GM12875 (cell line): ENCODE measurements around the gene WDR74.
A peak's percentile ranks its signal among the peaks of the same experiment; 100 is the strongest.

Experiments used
- H3K4me3 ChIP-seq: one replicate; pipeline ENCODE4 v1.5.1; 2011; ENCODE audit warnings: low read depth, low read length, control low read depth
- CTCF ChIP-seq: IDR thresholded peaks from 2 replicates; pipeline ENCODE4 v1.5.1; 2011; ENCODE audit warnings: low read depth, mild to moderate bottlenecking, control low read depth, inconsistent platforms, low read length, moderate library complexity, borderline replicate concordance; ENCODE audit not compliant: insufficient read depth

The WDR74 gene

GRCh38 chr11:62811659-62812058, 27.7 kb downstream of the WDR74 start:
- no peak for TF ChIP-seq CTCF
- H3K4me3 ChIP-seq, result no peak overlapping the region

DNA sequence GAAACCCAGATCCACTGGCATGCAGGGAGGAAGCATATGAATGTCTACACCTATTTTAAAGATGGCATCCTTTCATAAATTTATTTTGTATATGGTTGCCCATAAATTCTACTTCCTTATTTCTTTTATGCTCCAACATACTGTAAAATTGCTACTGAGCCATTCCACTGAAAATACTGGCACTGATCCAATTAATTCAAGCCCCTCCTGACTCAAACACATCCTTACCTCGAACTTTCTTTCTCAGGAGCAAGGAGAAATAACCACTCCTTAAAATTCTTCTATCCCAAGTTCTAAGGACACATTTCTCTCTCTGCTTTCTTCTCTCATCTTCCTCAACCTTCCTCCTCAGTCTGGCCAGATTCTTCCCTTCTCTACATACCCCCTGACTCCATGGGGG, 28.6 kb downstream of the WDR74 start:
- no peak overlapping the region for H3K4me3 ChIP-seq
- TF ChIP-seq CTCF, result no peak

DNA sequence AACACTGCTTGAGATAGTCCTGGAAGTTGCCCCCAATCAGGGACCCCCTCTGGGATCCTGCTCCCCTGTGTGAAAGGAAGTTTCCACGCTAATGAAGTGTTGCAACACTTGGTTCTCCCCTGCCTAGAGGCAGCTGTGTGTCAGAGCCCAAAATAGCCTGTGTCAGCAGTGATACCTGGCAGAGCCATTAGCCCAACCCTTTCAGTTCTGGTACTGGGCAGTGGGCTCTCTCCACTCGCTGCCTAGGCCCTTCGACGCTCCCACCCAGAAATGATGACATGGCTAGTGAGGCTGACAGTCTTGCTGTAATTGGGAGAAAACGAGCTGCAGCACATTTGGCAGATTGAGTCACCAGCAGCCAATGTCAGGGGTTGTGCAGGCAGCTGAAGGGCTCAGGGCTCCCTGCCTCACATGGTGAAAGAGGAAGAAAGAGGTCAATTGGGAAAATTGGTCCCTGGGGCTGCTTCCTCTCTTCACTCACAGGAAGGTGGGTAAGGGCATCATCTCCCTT, 32.7 kb downstream of the WDR74 start:
- no peak for TF ChIP-seq CTCF
- H3K4me3 ChIP-seq, result no peak overlapping the region

- TF ChIP-seq CTCF, result no peak
These were observed 33.4 kb downstream of the WDR74 start for GRCh38 chr11:62805961-62806441.

GRCh38 chr11:62805076-62805892, 34.1 kb downstream of the WDR74 start, which contains the start of gene NXF1:
Gene NXF1 (minus strand): TSS chr11:62805440. CDS start chr11:62805356, 84 bp downstream.
- H3K4me3 ChIP-seq, result peak within 1 kb of the TSS; percentile 78
- 0 out of 2 replicates have a peak, but pooled peaks have one; percentile 28 for TF ChIP-seq CTCF

More at GRCh38 chr11:62805961-62806441, 33.4 kb downstream of the WDR74 start:
- peak overlapping the region; percentile 78 for H3K4me3 ChIP-seq

DNA sequence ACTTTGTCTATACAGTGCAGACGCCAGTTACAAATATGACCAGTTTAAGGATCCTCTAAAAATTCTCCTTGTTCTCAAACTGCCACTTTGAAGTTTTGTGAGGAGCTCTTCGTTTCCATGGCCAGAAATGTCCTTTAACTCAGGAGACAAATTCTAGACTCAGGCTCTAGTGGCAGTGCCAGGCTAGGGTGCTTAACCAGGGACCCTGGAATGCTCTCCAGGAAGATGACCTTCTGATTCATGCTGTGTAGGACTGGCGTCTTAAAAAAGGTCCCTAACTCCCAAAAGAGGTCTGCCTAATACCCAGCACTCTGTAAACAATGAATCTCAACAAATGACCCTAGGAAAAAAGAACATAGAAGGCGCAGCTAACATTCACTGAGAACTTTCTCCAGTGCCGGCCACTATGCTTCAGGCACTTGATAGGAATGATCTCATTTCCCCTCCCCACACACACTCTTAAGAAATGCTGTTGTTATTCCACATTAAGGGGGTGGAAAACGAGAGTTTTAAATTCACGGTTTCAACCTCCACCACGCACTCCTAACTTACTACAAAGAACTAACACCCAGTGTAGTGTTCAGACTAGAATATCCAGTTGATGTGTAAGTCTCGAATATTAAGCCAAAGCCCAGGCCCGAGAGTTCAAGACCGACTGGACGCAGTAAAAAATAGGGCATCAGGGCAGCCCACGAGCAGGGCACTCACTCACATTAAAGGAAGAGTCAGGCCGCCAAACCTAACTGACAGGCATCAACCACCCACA, 34.9 kb downstream of the WDR74 start:
- peak overlapping the region; percentile 78 for H3K4me3 ChIP-seq
- TF ChIP-seq CTCF, result no peak
